GF-D8 (cell line): ENCODE measurements around the gene CELF2.

Experiments used
- DNase-seq: peaks from one replicate; lab custom pipeline; 2025; lab: John Stamatoyannopoulos, UW

CELF2 gene

GRCh38 chr10:11004144-11005077 lies 13.3 kb upstream of the CELF2 start:
- DNase-seq = no peak

GRCh38 chr10:11005725-11006427 lies 11.8 kb upstream of the CELF2 start:
- no peak for DNase-seq

GRCh38 chr10:11006428-11006825 lies 11.2 kb upstream of the CELF2 start:
- no peak for DNase-seq

GRCh38 chr10:11007476-11008020 lies 10.1 kb upstream of the CELF2 start:
- DNase-seq = no peak

GRCh38 chr10:11009471-11010308 lies 8.0 kb upstream of the CELF2 start:
- DNase-seq = no peak

GRCh38 chr10:11010582-11010981 lies 7.1 kb upstream of the CELF2 start:
- DNase-seq = no peak

- no peak for DNase-seq
Measured at GRCh38 chr10:11011436-11011835, 6.2 kb upstream of the CELF2 start.

GRCh38 chr10:11011984-11012383 lies 5.7 kb upstream of the CELF2 start:
- no peak for DNase-seq

- no peak for DNase-seq
Measured at GRCh38 chr10:11012421-11013295, 5.0 kb upstream of the CELF2 start.

GRCh38 chr10:11013836-11014235 lies 3.8 kb upstream of the CELF2 start:
- DNase-seq = no peak

GRCh38 chr10:11014671-11015445 lies 2.8 kb upstream of the CELF2 start:
- no peak for DNase-seq

GRCh38 chr10:11015446-11015934 lies 2.2 kb upstream of the CELF2 start:
- no peak for DNase-seq

- DNase-seq = no peak
Measured at GRCh38 chr10:11017000-11017569, 587 bp upstream of the CELF2 start.

GRCh38 chr10:11018432-11018841 lies 765 bp downstream of the CELF2 start:
- DNase-seq = no peak

- no peak for DNase-seq
Measured at GRCh38 chr10:11018855-11019631, 1.4 kb downstream of the CELF2 start.

- no peak for DNase-seq
Measured at GRCh38 chr10:11019724-11020547, 2.3 kb downstream of the CELF2 start.

- no peak for DNase-seq
Measured at GRCh38 chr10:11020548-11020942, 2.9 kb downstream of the CELF2 start.

- DNase-seq = no peak
Measured at GRCh38 chr10:11022213-11022612, 4.5 kb downstream of the CELF2 start.
